Measurements from ENCODE around the gene LDLRAD3.

The LDLRAD3 gene

GRCh38 chr11:35990170-35990569 is 46.3 kb downstream of the LDLRAD3 start:
- no peak for TF ChIP-seq CTCF (IDR thresholded peaks at IDR 0.05)
- Histone ChIP-seq H3K27ac (no peak overlapping the region), H3K4me3 (no peak overlapping the region)
- no peak for DNase-seq (ENCODE audit: low spot score)

GRCh38 chr11:35990816-35991215 is 47.0 kb downstream of the LDLRAD3 start:
- Histone ChIP-seq H3K27ac (no peak overlapping the region), H3K4me3 (no peak overlapping the region)
- TF ChIP-seq CTCF (IDR thresholded peaks at IDR 0.05) = no peak
- DNase-seq (ENCODE audit: low spot score) = no peak

- TF ChIP-seq CTCF (IDR thresholded peaks at IDR 0.05) = no peak
- DNase-seq (ENCODE audit: low spot score) = no peak
Observed at GRCh38 chr11:35992548-35992947, 48.7 kb downstream of the LDLRAD3 start.

GRCh38 chr11:35994421-35994820 is 50.6 kb downstream of the LDLRAD3 start:
- no peak for DNase-seq (ENCODE audit: low spot score)
- no peak for TF ChIP-seq CTCF (IDR thresholded peaks at IDR 0.05)
- no peak overlapping the region for H3K4me3 ChIP-seq
- H3K27ac ChIP-seq = no peak overlapping the region

More at GRCh38 chr11:35992548-35992947, 48.7 kb downstream of the LDLRAD3 start:
- Histone ChIP-seq H3K27ac (no peak overlapping the region), H3K4me3 (no peak overlapping the region)

- DNase-seq (ENCODE audit: low spot score) = no peak
- no peak for TF ChIP-seq CTCF (IDR thresholded peaks at IDR 0.05)
- no peak overlapping the region for H3K27ac ChIP-seq
Observed at GRCh38 chr11:35995681-35996271, 51.9 kb downstream of the LDLRAD3 start.

GRCh38 chr11:35997902-35998520 is 54.1 kb downstream of the LDLRAD3 start:
- H3K27ac ChIP-seq = no peak overlapping the region
- no peak for TF ChIP-seq CTCF (IDR thresholded peaks at IDR 0.05)
- no peak overlapping the region for H3K4me3 ChIP-seq
- DNase-seq (ENCODE audit: low spot score) = no peak

More at GRCh38 chr11:35995681-35996271, 51.9 kb downstream of the LDLRAD3 start:
- H3K4me3 ChIP-seq = no peak overlapping the region

GRCh38 chr11:35998634-35999033 is 54.8 kb downstream of the LDLRAD3 start:
- Histone ChIP-seq H3K27ac (no peak overlapping the region), H3K4me3 (no peak overlapping the region)
- DNase-seq (ENCODE audit: low spot score) = no peak
- TF ChIP-seq CTCF (IDR thresholded peaks at IDR 0.05) = no peak
